Measurements from ENCODE around the gene IL24. TPM values are rescaled to one million over a fixed set of nuclear protein-coding genes. Genes with fewer than 3 reads are reported as not detected.

The IL24 gene
- total RNA-seq, 1 donor from 2014 or later = not detected

- Mint-ChIP-seq H3K9me3 (ENCODE audit: low read depth) (no peaks in the 10 kb centered on the region), H3K4me3 (ENCODE audit: low read depth) (no peak overlapping the region), H3K36me3 (ENCODE audit: insufficient read depth) (no peaks in the 10 kb centered on the region), H3K27ac (no peak overlapping the region), H3K4me1 (ENCODE audit: low read depth) (peaks cover 1% of the 10 kb centered on the region), H3K27me3 (peaks cover 72% of the 10 kb centered on the region)
- TF ChIP-seq CTCF (IDR thresholded peaks at IDR 0.05; ENCODE audit: unreplicated experiment) = no peak
- DNase-seq (ENCODE audit: low spot score, unreplicated experiment) = no peak
Observed at GRCh38 chr1:206913766-206914537, 16.7 kb downstream of the IL24 start.

GRCh38 chr1:206915030-206915735 lies 17.9 kb downstream of the IL24 start:
- H3K27ac Mint-ChIP-seq = no peak overlapping the region
- H3K27me3 Mint-ChIP-seq = peaks cover 66% of the 10 kb centered on the region
- H3K4me1 Mint-ChIP-seq (ENCODE audit: low read depth) = no peaks in the 10 kb centered on the region
- H3K9me3 Mint-ChIP-seq (ENCODE audit: low read depth) = no peaks in the 10 kb centered on the region
- DNase-seq (ENCODE audit: low spot score, unreplicated experiment) = no peak
- TF ChIP-seq CTCF (IDR thresholded peaks at IDR 0.05; ENCODE audit: unreplicated experiment) = no peak
- no peaks in the 10 kb centered on the region for H3K36me3 Mint-ChIP-seq (ENCODE audit: insufficient read depth)
- no peak overlapping the region for H3K4me3 Mint-ChIP-seq (ENCODE audit: low read depth)

GRCh38 chr1:206916000-206916709 lies 18.9 kb downstream of the IL24 start:
- Mint-ChIP-seq H3K36me3 (ENCODE audit: insufficient read depth) (no peaks in the 10 kb centered on the region), H3K4me1 (ENCODE audit: low read depth) (no peaks in the 10 kb centered on the region), H3K4me3 (ENCODE audit: low read depth) (no peak overlapping the region), H3K27ac (no peak overlapping the region), H3K27me3 (peaks cover 57% of the 10 kb centered on the region), H3K9me3 (ENCODE audit: low read depth) (no peaks in the 10 kb centered on the region)
- no peak for DNase-seq (ENCODE audit: low spot score, unreplicated experiment)
- no peak for TF ChIP-seq CTCF (IDR thresholded peaks at IDR 0.05; ENCODE audit: unreplicated experiment)

GRCh38 chr1:206918076-206918475 lies 20.8 kb downstream of the IL24 start:
- DNase-seq (ENCODE audit: low spot score, unreplicated experiment) = no peak
- H3K27me3 Mint-ChIP-seq = peaks cover 44% of the 10 kb centered on the region

More at GRCh38 chr1:206918076-206918475, 20.8 kb downstream of the IL24 start:
- H3K4me1 Mint-ChIP-seq (ENCODE audit: low read depth) = no peaks in the 10 kb centered on the region
- no peak for TF ChIP-seq CTCF (IDR thresholded peaks at IDR 0.05; ENCODE audit: unreplicated experiment)
- H3K36me3 Mint-ChIP-seq (ENCODE audit: insufficient read depth) = no peaks in the 10 kb centered on the region
- no peak overlapping the region for H3K27ac Mint-ChIP-seq
- H3K9me3 Mint-ChIP-seq (ENCODE audit: low read depth) = no peaks in the 10 kb centered on the region
- no peak overlapping the region for H3K4me3 Mint-ChIP-seq (ENCODE audit: low read depth)
